Stimulated activated CD8-positive, alpha-beta memory T cell treated with anti-CD3 and anti-CD28 coated beads, Interleukin-7, amount 100 ng/mL, for 1 hour (primary cell): ENCODE data around the gene PHOSPHO1.

Experiments
- DNase-seq, 2 donors: peaks; one replicate each; pipeline ENCODE4 v3.0.0-alpha.2; 2020; ENCODE audit warnings: low read depth in 2 of 2

Gene PHOSPHO1

DNA sequence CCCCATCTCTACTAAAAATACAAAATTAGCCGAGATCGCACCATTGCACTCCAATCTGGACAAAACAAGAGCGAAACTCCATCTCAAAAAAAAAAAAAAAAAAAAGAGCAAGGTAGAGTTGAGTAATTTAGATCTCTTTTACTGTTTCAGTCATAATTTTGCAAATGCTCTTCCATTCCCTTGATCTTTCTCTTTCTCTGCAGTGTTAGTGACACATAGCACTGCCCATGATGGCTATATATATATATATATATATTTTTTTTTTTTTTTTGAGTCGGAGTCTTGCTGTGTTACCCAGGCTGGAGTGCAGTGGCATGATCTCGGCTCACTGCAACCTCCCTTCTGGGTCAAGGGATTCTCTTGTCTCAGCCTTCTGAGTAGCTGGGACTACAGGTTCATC is 12.2 kb upstream of the PHOSPHO1 start:
- DNase-seq: no peak

- DNase-seq: no peak
Observed at GRCh38 chr17:49241692-49242397, 11.3 kb upstream of the PHOSPHO1 start.

DNA sequence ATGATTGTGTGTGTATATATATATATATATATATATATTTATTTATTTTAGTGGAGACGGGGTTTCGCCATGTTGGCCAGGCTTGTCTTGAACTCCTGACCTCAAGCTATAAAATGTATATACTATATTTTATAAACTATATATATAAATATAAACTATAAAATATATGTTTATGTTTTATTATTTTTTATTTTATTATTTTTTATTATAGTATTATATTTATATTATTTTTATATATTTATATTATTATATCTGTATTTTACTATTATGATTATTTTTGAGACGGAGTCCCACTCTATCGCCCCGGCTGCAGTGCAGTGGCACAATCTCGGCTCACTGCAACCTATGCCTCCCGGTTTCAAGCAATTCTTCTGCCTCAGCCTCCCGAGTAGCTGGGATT is 10.5 kb upstream of the PHOSPHO1 start:
- no peak for DNase-seq

DNA sequence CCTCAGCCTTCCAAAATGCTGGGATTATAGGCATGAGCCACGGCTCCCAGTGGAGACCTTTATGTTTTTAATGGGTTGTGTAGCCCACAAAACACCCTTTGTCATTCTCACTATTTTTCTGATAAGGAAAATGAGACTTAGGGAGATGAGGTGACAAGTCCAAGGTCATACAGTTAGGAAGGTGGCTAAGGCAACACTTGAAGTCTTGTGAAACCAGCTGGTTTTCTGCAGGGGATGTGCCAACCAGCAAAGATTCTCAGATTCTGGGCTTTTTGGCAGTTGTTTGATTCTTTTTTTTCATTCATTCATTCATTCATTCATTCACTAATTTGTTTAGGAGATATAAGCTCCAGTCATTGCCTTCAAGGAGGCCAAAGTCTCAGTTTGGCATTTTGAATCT is 10.0 kb upstream of the PHOSPHO1 start:
- DNase-seq: no peak

DNA sequence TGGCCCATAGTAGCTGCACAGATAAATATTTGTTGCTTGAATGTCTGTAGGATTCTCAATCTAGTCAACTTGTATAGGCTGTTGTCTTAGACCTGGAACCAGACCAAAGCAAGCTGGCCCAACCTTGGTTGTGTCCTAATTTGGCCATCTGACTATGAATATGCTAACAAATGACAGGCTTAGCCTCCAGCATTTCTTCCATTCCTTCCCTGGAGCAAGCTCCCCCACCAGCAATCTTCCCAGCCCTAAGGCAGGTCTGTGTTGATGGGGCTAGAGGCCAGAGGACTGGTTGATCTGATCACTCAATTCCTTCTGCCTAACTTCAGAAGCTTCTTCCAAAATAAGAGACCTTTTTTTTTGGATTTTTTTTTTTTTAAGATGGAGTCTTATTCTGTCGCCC is 9.4 kb upstream of the PHOSPHO1 start:
- DNase-seq: no peak

- no peak for DNase-seq
Observed at GRCh38 chr17:49235896-49236295, 5.3 kb upstream of the PHOSPHO1 start.

- DNase-seq: no peak
Observed at GRCh38 chr17:49234509-49235080, 4.0 kb upstream of the PHOSPHO1 start.

- no peak for DNase-seq
Observed at GRCh38 chr17:49231563-49231894, 942 bp upstream of the PHOSPHO1 start.

DNA sequence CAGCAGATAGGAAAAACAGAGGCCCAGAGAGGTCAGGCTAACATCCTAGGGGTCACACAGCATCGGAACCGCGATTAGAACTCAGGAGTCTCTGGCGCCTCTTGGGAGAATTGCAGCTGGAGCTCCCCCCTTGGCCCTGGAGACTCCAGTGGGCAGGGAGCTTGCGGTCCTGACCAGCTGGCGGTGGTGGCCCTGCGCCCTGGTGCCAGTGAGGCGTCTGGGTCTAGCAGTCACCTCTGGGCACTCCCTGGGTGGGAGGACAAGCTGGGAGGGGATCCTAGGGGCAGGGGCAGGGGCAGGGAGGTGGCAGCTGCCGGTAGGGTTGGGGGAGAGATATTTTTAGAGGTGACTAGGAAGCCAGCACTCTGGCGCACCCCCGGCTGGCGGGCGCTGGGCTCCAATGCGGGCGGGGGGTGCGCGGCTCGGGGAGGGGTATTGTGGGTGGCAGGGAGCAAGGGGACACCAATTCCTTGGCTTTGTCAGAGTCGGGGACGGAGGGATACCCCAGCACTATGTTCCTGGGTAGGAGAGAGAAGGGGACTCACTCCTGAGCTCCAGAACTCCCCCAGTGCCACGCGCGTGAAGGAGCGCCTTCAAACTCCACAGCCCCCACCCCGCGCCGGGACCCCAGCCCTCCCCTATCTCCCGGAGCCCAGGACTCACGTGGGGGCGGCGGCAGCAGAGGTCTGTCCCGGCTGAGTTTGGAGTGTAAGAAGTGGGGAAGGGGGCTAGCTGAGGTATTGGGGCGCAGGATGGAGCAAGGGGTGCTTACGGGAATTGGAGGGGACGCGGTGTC is 584 bp downstream of the PHOSPHO1 start:
- no peak for DNase-seq

DNA sequence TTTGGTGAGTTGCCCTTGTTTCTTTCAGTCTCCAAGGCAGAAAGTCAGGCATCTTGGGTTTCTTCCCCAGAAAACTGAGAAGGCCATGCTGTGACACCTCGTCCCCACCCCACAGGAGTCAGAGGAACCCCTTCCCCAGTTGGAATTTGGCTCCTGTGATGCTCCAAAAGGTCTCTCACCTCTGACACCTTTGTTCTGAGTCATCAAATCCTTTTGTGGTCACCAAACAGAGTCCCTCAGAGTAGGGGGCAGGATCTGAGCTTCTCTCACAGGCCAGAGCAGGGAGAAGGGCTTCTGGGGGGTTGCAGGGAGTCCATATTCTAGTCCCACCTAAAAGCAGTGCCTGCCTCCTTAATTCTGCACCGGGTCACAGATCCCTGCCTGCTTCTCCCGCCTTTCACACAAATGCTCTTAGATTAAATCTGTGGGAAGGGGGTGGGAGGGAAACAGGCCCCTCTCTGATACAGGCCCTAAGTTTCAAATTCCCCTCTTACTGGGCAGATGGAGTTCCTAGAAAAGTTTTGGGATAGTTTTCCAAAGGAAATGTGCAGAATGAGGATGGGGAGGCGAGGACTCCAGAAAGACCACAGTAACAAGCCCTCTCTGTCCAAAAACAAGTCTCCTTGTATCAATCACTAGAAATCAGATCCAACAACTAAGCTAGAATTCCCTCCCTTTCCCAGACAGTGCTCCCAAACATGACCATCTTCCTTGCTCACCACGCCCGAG is 1.3 kb downstream of the PHOSPHO1 start:
- DNase-seq: no peak

DNA sequence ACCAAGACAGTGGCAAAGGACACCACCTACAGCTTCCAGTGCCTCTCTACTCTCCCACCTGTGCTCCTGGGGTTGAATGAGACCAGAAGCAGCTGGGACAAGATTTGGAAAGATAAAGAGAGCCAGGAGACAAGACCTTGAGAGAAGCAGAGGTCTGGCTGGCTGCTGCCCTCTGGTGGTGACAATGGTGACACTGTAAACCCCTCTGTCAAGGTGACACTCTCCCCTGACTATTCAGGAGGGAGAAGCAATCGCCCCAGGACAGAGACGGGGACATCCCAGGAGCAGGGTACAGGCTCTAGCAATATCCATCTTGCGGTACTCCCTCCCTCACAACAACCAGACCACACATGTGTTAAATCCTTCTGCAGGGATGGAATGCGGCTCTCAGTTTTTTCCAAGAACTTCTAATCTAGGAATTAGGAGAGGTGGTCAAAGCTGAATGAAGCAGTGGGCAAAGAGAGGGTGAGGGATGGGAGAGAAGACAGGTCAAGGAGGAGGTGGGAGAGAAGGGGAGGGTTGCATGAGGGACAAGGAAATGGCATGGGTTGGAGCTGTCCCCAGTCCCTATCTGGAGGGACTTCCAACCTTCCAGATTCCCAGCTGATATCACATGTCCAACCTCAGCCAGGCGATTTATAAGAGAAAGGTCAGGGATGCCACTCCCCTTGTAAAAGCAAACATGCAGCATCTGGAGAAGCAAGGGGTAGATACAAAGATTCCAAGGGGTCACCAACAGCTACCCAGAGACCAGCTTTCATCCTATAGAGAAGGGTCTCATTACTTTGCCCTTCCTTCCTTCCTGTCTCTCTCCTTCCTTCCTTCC is 2.9 kb downstream of the PHOSPHO1 start:
- peak; percentile 61 to 66 for DNase-seq

DNA sequence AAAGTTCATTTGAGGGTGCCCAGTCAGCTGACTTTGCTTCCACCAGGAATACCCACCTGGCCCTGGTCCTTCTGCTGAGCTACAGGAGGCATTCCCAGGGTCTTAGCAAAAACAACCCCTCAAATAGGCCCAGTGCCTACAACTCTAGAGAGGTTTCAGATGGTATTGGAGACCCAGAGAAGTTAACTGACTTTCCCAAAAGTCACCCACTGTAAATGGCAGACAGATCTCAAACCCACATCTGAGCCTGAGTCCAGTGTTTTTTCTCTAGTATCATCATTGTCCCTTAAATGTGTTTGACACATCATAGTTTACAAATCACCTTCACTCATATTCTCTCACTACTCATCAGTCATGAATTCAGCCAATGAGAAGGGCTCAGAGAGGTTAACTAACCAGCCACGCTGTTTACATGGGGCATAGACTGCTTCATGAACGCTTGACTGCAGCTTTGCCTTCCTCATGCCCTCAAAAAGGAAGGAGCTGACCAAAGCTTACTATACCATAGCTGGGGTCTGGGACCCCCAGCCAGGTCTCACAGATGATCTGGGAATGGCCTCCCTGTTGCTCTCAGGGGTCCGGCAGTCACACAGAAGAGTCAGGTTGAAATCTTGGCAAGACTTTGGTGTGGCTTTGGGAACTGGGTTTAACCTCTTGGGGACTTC is 3.7 kb downstream of the PHOSPHO1 start:
- DNase-seq: no peak

- no peak for DNase-seq
Observed at GRCh38 chr17:49225554-49226236, 4.9 kb downstream of the PHOSPHO1 start.

DNA sequence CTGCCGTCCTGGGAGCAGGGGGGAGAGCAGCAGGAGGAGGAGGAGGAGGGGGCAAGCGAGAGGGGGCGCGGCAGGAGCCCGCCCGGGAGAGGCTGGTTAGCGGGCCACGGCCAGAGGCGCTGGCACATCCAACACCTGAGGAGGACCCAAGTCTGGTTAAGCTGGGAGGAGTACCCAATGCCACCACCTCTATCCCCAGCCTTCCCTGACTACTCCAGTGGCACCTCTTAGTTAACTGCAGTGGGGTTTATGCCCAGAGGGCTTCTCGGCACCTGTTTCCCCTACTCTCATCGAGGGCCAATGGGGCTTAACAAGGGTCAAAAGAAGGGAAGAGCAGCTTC is 5.6 kb downstream of the PHOSPHO1 start:
- no peak for DNase-seq

GRCh38 chr17:49224198-49224996 is 6.2 kb downstream of the PHOSPHO1 start:
- DNase-seq: no peak

DNA sequence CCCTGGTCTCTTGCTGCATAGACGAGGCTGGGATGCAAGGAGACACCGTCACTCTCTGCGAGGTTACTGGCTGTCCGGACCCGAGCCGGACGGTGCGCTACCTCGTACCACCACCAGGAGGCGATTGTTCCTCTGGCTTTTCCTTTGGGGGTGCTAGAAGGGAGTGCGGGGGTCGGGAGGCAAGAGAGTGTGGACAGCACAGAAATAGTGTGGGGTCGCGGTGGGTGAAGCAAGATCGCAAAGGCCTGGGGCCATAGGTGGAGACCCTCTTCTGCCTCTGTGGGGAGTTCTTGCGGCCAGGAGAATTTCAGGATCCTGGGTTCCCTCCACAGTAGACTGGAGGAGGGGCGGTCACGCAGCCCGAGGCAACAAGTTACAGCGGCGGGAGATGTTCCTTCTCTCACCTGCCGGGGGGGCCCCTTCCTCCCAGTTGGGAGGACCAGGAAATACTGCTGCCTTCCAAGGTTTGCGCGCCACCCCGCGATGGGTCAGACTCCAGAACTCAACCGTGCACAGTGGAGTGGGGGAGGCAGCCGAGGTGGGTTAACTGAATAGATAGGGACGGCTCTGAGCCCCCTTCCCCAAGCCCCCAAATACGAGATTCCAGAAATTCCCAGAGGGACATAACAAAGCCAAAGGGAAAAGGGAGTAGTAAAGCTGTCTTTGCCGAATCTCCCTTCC is 6.9 kb downstream of the PHOSPHO1 start:
- DNase-seq: no peak

DNA sequence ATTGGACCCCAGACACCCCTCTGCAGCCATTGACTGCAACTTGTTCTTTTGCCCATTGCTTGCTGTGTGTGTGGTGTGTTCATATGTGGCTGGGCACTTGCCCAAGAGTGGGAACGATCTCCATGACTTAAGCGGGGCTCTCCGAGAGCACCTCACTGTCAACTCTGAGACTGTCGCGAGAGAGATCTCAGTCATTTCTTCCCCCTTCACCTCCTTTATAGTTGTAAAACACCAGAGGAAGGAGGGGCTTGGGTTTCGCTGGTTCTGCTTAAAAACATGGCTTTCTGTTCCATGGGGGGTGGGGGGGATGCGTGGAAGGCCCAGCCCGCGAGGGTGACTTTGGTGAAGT is 7.4 kb downstream of the PHOSPHO1 start:
- DNase-seq: no peak

- no peak for DNase-seq
Observed at GRCh38 chr17:49219987-49220386, 10.6 kb downstream of the PHOSPHO1 start.
